ENCODE measurements around the gene MLH1.

DNA sequence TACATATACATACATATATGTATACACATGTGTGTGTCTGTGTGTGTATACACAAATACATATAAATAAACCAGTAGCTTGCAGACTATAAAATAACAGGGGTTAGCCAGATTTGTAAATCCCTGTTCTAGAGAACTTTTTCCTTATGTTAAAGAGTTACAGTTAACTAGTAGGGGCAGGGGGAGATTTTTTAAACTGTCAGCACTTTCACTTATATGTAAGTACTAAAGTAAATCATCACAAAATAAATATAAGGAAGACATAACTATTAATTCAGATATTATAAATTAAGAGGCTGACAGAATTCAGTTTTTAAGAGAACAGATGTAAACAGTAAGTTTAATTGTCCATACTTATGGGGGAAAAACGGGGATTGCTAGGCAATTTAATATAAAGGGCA, 107.1 kb downstream of the MLH1 start:
- TF ChIP-seq, protein P1, sequence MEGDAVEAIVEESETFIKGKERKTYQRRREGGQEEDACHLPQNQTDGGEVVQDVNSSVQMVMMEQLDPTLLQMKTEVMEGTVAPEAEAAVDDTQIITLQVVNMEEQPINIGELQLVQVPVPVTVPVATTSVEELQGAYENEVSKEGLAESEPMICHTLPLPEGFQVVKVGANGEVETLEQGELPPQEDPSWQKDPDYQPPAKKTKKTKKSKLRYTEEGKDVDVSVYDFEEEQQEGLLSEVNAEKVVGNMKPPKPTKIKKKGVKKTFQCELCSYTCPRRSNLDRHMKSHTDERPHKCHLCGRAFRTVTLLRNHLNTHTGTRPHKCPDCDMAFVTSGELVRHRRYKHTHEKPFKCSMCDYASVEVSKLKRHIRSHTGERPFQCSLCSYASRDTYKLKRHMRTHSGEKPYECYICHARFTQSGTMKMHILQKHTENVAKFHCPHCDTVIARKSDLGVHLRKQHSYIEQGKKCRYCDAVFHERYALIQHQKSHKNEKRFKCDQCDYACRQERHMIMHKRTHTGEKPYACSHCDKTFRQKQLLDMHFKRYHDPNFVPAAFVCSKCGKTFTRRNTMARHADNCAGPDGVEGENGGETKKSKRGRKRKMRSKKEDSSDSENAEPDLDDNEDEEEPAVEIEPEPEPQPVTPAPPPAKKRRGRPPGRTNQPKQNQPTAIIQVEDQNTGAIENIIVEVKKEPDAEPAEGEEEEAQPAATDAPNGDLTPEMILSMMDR (conservative IDR thresholded peaks at IDR 0.05; ENCODE audit: low read length) = no peak
- TF ChIP-seq EZH2phosphoT487 (IDR thresholded peaks at IDR 0.05; ENCODE audit: borderline replicate concordance, low read depth, low read length) = no peak
